Esophagus squamous epithelium (tissue), 4 donors: ENCODE measurements around the gene NTMT1.

Source experiments
- CTCF ChIP-seq, 6 experiments: fragments of 450-650 bp in 4 of 6; fragments of 200-600 bp in 2 of 6; sonication (generic) in 2 of 6; IDR thresholded peaks; one replicate each; pipeline ENCODE4 v1.5.1; 2016 to 2019; ENCODE audit warnings: antibody characterized with exemption in 6 of 6, mild to moderate bottlenecking in 4 of 6, moderate library complexity in 4 of 6
- POLR2A ChIP-seq, 4 donors: fragments of 450-650 bp; IDR thresholded peaks; one replicate each; pipeline ENCODE4 v1.6.1; 2017; ENCODE audit warnings: antibody characterized with exemption in 4 of 4, mild to moderate bottlenecking in 4 of 4, moderate library complexity in 3 of 4

GRCh38 chr9:129609486-129610212 is 16.3 kb upstream of the NTMT1 start:
- TF ChIP-seq CTCF (IDR thresholded peaks at IDR 0.05), result no peak
- no peak for TF ChIP-seq POLR2A (IDR thresholded peaks at IDR 0.05)
